Fibroblast of lung (primary cell): ENCODE data around the gene CDRT4. TPM values are rescaled to one million over a fixed set of nuclear protein-coding genes. Genes with fewer than 3 reads are reported as not detected.
A peak's percentile ranks its signal among the peaks of the same experiment; 100 is the strongest.

Experiments
- DNase-seq, 2 donors: peaks; one replicate each; pipeline versions ENCODE4 v3.0.0 to v3.0.0-alpha.2; 2010; ENCODE audit warnings: low read depth in 2 of 2
- H2AFZ ChIP-seq: 2 replicates; pipeline ENCODE4 v1.5.1; 2012; ENCODE audit warnings: low read length, control low read depth, inconsistent platforms
- H3K27ac ChIP-seq: 2 replicates; pipeline ENCODE4 v1.5.1; 2011; ENCODE audit warnings: low read length, control low read depth; ENCODE audit not compliant: insufficient read depth
- H3K27me3 ChIP-seq: 2 replicates; pipeline ENCODE4 v1.5.1; 2011; ENCODE audit warnings: mild to moderate bottlenecking, low read length; ENCODE audit not compliant: control insufficient read depth, insufficient read depth
- H3K36me3 ChIP-seq: 2 replicates; pipeline ENCODE4 v1.5.1; 2011; ENCODE audit warnings: low read length; ENCODE audit not compliant: control insufficient read depth, insufficient read depth
- H3K4me1 ChIP-seq: 2 replicates; pipeline ENCODE4 v1.5.1; 2011; ENCODE audit warnings: low read length; ENCODE audit not compliant: control insufficient read depth, insufficient read depth; ENCODE audit errors: extremely low read depth
- H3K4me2 ChIP-seq: 2 replicates; pipeline ENCODE4 v1.5.1; 2011; ENCODE audit warnings: low read length, control low read depth; ENCODE audit not compliant: insufficient read depth; ENCODE audit errors: extremely low read depth
- H3K4me3 ChIP-seq, 4 experiments: fragments of 200-600 bp in 1 of 4; sonication (generic) in 1 of 4; replicated peaks in 1 of 4; 2 replicates each; pipeline ENCODE4 v1.5.1; 2011 to 2016; ENCODE audit warnings: low read length in 4 of 4, low read depth in 3 of 4, mild to moderate bottlenecking in 3 of 4, control low read depth in 2 of 4, inconsistent platforms in 1 of 4, mixed read lengths in 1 of 4; ENCODE audit not compliant: insufficient read depth in 1 of 4; ENCODE audit errors: control extremely low read depth in 1 of 4
- H3K79me2 ChIP-seq: 2 replicates; pipeline ENCODE4 v1.5.1; 2012; ENCODE audit warnings: mild to moderate bottlenecking, low read length, inconsistent platforms; ENCODE audit not compliant: control insufficient read depth, insufficient read depth
- H3K9ac ChIP-seq: 2 replicates; pipeline ENCODE4 v1.5.1; 2011; ENCODE audit warnings: mild to moderate bottlenecking, low read length, control low read depth; ENCODE audit not compliant: insufficient read depth
- H3K9me3 ChIP-seq: 2 replicates; pipeline ENCODE4 v1.5.1; 2012; ENCODE audit warnings: low read depth, low read length; ENCODE audit not compliant: control insufficient read depth, insufficient read depth
- H4K20me1 ChIP-seq: 2 replicates; pipeline ENCODE4 v1.5.1; 2011; ENCODE audit warnings: low read length; ENCODE audit not compliant: control insufficient read depth, insufficient read depth; ENCODE audit errors: extremely low read depth
- EZH2 ChIP-seq: IDR thresholded peaks from 2 replicates; pipeline ENCODE4 v1.5.1; 2012; ENCODE audit warnings: low read length, control low read depth, mild to moderate bottlenecking; ENCODE audit errors: missing control alignments
- polyA plus RNA-seq, 2 donors: library from polyadenylated mRNA; depleted of rRNA in 1 of 2; stranded (reverse) in 1 of 2; unstranded in 1 of 2; fragments of >200 nt; gene quantifications; 2 replicates each; pipeline ENCODE4 v1.2.1, GENCODE V29; 2011 to 2012; ENCODE audit warnings: missing spikeins in 1 of 2
- total RNA-seq: library from RNA; depleted of rRNA; stranded (reverse); fragments of >200 nt; gene quantifications from 2 replicates; pipeline ENCODE4 v1.2.1, GENCODE V29; 2014
- TF ChIP-seq, protein P1 (sequence below), 2 donors: IDR thresholded peaks in 1 of 2; conservative IDR thresholded peaks in 1 of 2; 1 replicate in 1 of 2; 2 replicates in 1 of 2; pipeline ENCODE4 v1.5.1; 2011 to 2012; ENCODE audit warnings: low read length in 2 of 2, control low read depth in 1 of 2, inconsistent platforms in 1 of 2, low read depth in 1 of 2, mild to moderate bottlenecking in 1 of 2

Gene CDRT4
- total and polyA plus RNA-seq, 2 donors (not counting 1 experiment from before 2014, with no cell fraction given): 0.49 to 2.3 TPM

- Histone ChIP-seq H4K20me1 (no peaks in the 10 kb centered on the region), H3K27me3 (no peaks in the 10 kb centered on the region), H3K4me2 (no peak overlapping the region), H3K9ac (no peak overlapping the region), H3K9me3 (no peaks in the 10 kb centered on the region), H3K27ac (no peak overlapping the region), H2AFZ (no peak overlapping the region), H3K36me3 (no peaks in the 10 kb centered on the region), H3K79me2 (no peaks in the 10 kb centered on the region), H3K4me3 (no peak overlapping the region), H3K4me1 (peaks cover 17% of the 10 kb centered on the region)
- DNase-seq: peak in 1 of 2 donors; percentile 73
- TF ChIP-seq, protein P1, sequence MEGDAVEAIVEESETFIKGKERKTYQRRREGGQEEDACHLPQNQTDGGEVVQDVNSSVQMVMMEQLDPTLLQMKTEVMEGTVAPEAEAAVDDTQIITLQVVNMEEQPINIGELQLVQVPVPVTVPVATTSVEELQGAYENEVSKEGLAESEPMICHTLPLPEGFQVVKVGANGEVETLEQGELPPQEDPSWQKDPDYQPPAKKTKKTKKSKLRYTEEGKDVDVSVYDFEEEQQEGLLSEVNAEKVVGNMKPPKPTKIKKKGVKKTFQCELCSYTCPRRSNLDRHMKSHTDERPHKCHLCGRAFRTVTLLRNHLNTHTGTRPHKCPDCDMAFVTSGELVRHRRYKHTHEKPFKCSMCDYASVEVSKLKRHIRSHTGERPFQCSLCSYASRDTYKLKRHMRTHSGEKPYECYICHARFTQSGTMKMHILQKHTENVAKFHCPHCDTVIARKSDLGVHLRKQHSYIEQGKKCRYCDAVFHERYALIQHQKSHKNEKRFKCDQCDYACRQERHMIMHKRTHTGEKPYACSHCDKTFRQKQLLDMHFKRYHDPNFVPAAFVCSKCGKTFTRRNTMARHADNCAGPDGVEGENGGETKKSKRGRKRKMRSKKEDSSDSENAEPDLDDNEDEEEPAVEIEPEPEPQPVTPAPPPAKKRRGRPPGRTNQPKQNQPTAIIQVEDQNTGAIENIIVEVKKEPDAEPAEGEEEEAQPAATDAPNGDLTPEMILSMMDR (conservative IDR thresholded peaks at IDR 0.05 in 1 of 2, IDR thresholded peaks at IDR 0.05 in 1 of 2; ENCODE audit: low read depth in 1 of 2, low read length in 2 of 2): no peak
- TF ChIP-seq EZH2: no peak
Measured at GRCh38 chr17:15453246-15453645, 14.2 kb downstream of the CDRT4 start.

DNA sequence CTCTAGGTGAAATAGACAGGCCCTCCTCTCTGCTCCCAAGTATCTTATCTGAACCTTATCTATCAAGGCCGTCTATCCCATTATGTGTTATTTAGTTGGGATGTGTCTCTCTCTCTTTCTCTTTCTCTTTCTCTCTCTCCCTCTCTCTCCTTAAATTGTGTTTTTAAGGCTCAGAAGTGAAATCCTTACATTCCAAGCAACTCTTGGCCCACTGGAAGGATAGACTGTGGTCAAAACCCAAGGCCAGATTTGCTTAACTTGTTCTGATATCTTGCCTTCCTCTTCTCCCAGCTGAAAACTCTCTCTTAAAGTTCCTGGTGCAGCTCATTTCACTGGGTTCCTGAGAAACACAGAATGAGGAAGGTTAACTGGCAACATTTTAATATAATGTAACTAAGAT lies 14.7 kb downstream of the CDRT4 start:
- no peaks in the 10 kb centered on the region for H3K27me3 ChIP-seq
- no peaks in the 10 kb centered on the region for H3K36me3 ChIP-seq
- DNase-seq: peak in 1 of 2 donors; percentile 70
- peaks cover 13% of the 10 kb centered on the region for H3K4me1 ChIP-seq
- H3K27ac ChIP-seq: no peak overlapping the region
- TF ChIP-seq EZH2: no peak
- no peaks in the 10 kb centered on the region for H3K9me3 ChIP-seq
- H3K4me3 ChIP-seq: no peak overlapping the region
- no peaks in the 10 kb centered on the region for H3K79me2 ChIP-seq
- H3K4me2 ChIP-seq: no peak overlapping the region
- H4K20me1 ChIP-seq: no peaks in the 10 kb centered on the region
- no peak overlapping the region for H2AFZ ChIP-seq
- H3K9ac ChIP-seq: no peak overlapping the region

DNA sequence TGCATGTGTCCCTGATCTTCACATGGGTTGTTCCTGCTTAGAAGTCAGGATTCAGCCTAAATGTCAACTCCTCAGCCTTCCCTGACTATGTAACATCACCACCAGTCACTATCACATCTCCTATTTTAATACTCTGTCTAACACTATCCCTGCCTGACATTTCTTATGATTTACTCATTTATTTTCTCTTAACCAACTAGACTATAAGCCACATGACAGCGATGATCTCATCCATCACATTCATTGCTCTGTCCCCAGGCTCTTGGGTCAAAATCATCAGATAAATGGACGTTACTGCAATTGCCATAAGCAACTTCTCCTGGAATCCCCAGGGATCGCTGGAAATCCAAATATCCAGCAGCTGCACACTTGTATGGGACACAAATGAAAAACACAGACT lies 15.7 kb downstream of the CDRT4 start:
- no peak overlapping the region for H3K27ac ChIP-seq
- H3K9me3 ChIP-seq: no peaks in the 10 kb centered on the region
- H3K9ac ChIP-seq: no peak overlapping the region
- no peaks in the 10 kb centered on the region for H3K36me3 ChIP-seq
- H4K20me1 ChIP-seq: no peaks in the 10 kb centered on the region
- no peak for DNase-seq
- no peak for TF ChIP-seq EZH2
- TF ChIP-seq, protein P1 (conservative IDR thresholded peaks at IDR 0.05 in 1 of 2, IDR thresholded peaks at IDR 0.05 in 1 of 2; ENCODE audit: low read depth in 1 of 2, low read length in 2 of 2): no peak
- H3K4me1 ChIP-seq: peaks cover 4% of the 10 kb centered on the region
- H3K4me3 ChIP-seq: no peak overlapping the region
- H3K27me3 ChIP-seq: no peaks in the 10 kb centered on the region
- no peaks in the 10 kb centered on the region for H3K79me2 ChIP-seq
- H3K4me2 ChIP-seq: no peak overlapping the region
- no peak overlapping the region for H2AFZ ChIP-seq
